CD4-positive, alpha-beta T cell (primary cell): ENCODE results near the gene TMEM176A. TPM values are rescaled to one million over a fixed set of nuclear protein-coding genes. Genes with fewer than 3 reads are reported as not detected.
"Not testable (repeated sequence)": the region's sequence is repeated elsewhere in the genome, so short reads cannot be mapped to it uniquely, and the experiment has no call there.

Source experiments
- ATAC-seq: fragments of 200-7000 bp; cut with Tn5 transposase; one replicate; pipeline ENCODE4 v1.10.0; 2022; ENCODE audit warnings: mild to moderate bottlenecking; ENCODE audit not compliant: poor library complexity
- CTCF ChIA-PET: fragments of 350-600 bp; sonication (Branson Sonifier 250); formaldehyde crosslinking; loops from one replicate; lab custom pipeline; 2021; ENCODE audit warnings: antibody characterized with exemption, inconsistent platforms; lab: Charles Lee
- POLR2A ChIA-PET: fragments of 350-600 bp; sonication (Branson Sonifier 250); formaldehyde crosslinking; loops from one replicate; lab custom pipeline; 2021; ENCODE audit warnings: antibody characterized with exemption, inconsistent platforms; lab: Charles Lee
- DNase-seq, 14 experiments: peaks; one replicate each; pipeline ENCODE4 v3.0.0-alpha.2; 2013 to 2020; ENCODE audit warnings: mixed read lengths in 2 of 14
- H3K27ac ChIP-seq, 2 donors: one replicate each; pipeline versions ENCODE4 v1.5.1 to v1.7.0; 2013; ENCODE audit warnings: low read length in 2 of 2, low read depth in 1 of 2, mild to moderate bottlenecking in 1 of 2
- H3K27me3 ChIP-seq, 2 experiments: 1 replicate in 1 of 2; 2 replicates in 1 of 2; pipeline versions ENCODE4 v1.6.1 to v1.7.0; 2013; ENCODE audit warnings: low read length in 2 of 2, control low read depth in 1 of 2, mild to moderate bottlenecking in 1 of 2, moderate library complexity in 1 of 2; ENCODE audit not compliant: insufficient read depth in 2 of 2, control insufficient read depth in 1 of 2
- H3K36me3 ChIP-seq: one replicate; pipeline ENCODE4 v1.6.1; 2013; ENCODE audit warnings: low read length, control low read depth; ENCODE audit not compliant: insufficient read depth
- H3K4me1 ChIP-seq: one replicate; pipeline ENCODE4 v1.6.1; 2013; ENCODE audit warnings: low read length, control low read depth; ENCODE audit not compliant: insufficient read depth
- H3K4me3 ChIP-seq: one replicate; pipeline ENCODE4 v1.5.1; 2013; ENCODE audit warnings: mild to moderate bottlenecking, low read length, moderate library complexity
- H3K9me3 ChIP-seq, 2 experiments: 1 replicate in 1 of 2; 2 replicates in 1 of 2; pipeline versions ENCODE4 v1.6.1 to v1.7.0; 2013; ENCODE audit warnings: low read length in 2 of 2, mild to moderate bottlenecking in 2 of 2, control low read depth in 1 of 2, moderate library complexity in 1 of 2; ENCODE audit not compliant: control insufficient read depth in 1 of 2, insufficient read depth in 1 of 2
- H3K27ac Mint-ChIP-seq: one replicate; pipeline ENCODE4 v1.8.0; 2020; ENCODE audit warnings: mixed read lengths
- H3K27me3 Mint-ChIP-seq: one replicate; pipeline ENCODE4 v1.8.0; 2021; ENCODE audit warnings: mixed read lengths
- H3K36me3 Mint-ChIP-seq: one replicate; pipeline ENCODE4 v1.8.0; 2021; ENCODE audit warnings: low read depth, mixed read lengths
- H3K4me1 Mint-ChIP-seq: one replicate; pipeline ENCODE4 v1.8.0; 2021; ENCODE audit warnings: low read depth, mixed read lengths
- H3K4me3 Mint-ChIP-seq: one replicate; pipeline ENCODE4 v1.8.0; 2020; ENCODE audit warnings: mild to moderate bottlenecking, mixed read lengths
- H3K9me3 Mint-ChIP-seq: one replicate; pipeline ENCODE4 v1.8.0; 2020; ENCODE audit warnings: mixed read lengths
- CTCF ChIP-seq: fragments of 200-600 bp; IDR thresholded peaks from one replicate; pipeline ENCODE4 v1.8.0; 2022; ENCODE audit warnings: antibody characterized with exemption, mild to moderate bottlenecking
- intact Hi-C, 2 experiments: fragments of 100-400 bp; cut with DNase I in 1 of 2; cut with micrococcal nuclease in 1 of 2; formaldehyde crosslinking; loops; one replicate each; pipeline versions ENCODE4 v1.15.1 to v1.9.0; 2023 to 2025; cut with DNase I, micrococcal nuclease
- total RNA-seq, 174 experiments: library from RNA in 2 of 174; stranded (reverse) in 2 of 174; gene quantifications; one replicate each; pipeline ENCODE4 v1.2.3 and lab custom pipeline; 2021 to 2026

TMEM176A gene
- total RNA-seq, 2 experiments from 2014 or later: not detected

GRCh38 chr7:150806454-150806853 is 5.9 kb downstream of the TMEM176A start:
- H3K4me3 Mint-ChIP-seq: no peak overlapping the region
- H3K9me3 Mint-ChIP-seq: peaks cover 9% of the 10 kb centered on the region
- H3K27me3 Mint-ChIP-seq: peaks cover 85% of the 10 kb centered on the region
- TF ChIP-seq CTCF: no peak
- ChIA-PET POLR2A (no interaction called here), CTCF (no interaction called here)
- DNase-seq (no peak), ATAC-seq (no peak)
- no peak overlapping the region for H3K27ac ChIP-seq
- peaks cover 28 to 34% of the 10 kb centered on the region in 2 experiments for H3K27me3 ChIP-seq
- no peaks in the 10 kb centered on the region for H3K36me3 Mint-ChIP-seq
- H3K4me1 ChIP-seq: peaks cover 4% of the 10 kb centered on the region
- intact Hi-C loops: no loop called here
- no peak overlapping the region for H3K27ac Mint-ChIP-seq
- H3K4me1 Mint-ChIP-seq: peaks cover 9% of the 10 kb centered on the region
- peaks cover 13 to 27% of the 10 kb centered on the region in 2 experiments for H3K9me3 ChIP-seq
- no peaks in the 10 kb centered on the region for H3K36me3 ChIP-seq
- no peak overlapping the region for H3K4me3 ChIP-seq

DNA sequence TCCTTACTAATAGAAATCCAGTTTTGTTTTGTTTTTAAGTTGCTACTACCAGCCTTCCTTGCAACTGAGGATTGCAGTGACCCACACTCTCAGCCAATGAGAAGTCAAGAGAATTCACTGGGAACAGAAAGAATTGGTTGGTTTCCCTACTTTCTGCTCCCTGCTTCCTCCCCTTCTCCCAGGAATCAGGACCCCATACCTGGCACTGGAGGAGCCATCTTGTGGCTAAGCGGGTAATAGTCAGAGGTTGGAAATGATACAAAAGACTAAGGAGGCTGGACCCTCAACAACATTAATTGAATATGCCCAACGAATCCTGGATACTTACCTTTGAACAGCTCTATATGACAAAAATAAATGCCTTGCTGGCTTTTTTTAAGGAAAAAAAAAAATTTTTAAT is 6.3 kb downstream of the TMEM176A start:
- no peaks in the 10 kb centered on the region for H3K4me1 ChIP-seq
- TF ChIP-seq CTCF: no peak
- H3K4me3 ChIP-seq: no peak overlapping the region
- peaks cover 85% of the 10 kb centered on the region for H3K27me3 Mint-ChIP-seq
- CTCF ChIA-PET: no interaction called here
- peaks cover 7% of the 10 kb centered on the region for H3K4me1 Mint-ChIP-seq
- peaks cover 13 to 23% of the 10 kb centered on the region in 2 experiments for H3K9me3 ChIP-seq
- H3K27ac ChIP-seq: no peak overlapping the region
- no peak for DNase-seq
- peaks cover 9% of the 10 kb centered on the region for H3K9me3 Mint-ChIP-seq
- H3K36me3 Mint-ChIP-seq: no peaks in the 10 kb centered on the region
- H3K27ac Mint-ChIP-seq: no peak overlapping the region
- H3K36me3 ChIP-seq: no peaks in the 10 kb centered on the region
- ATAC-seq: no peak
- peaks cover 24 to 30% of the 10 kb centered on the region in 2 experiments for H3K27me3 ChIP-seq
- intact Hi-C loops: no loop called here
- no peak overlapping the region for H3K4me3 Mint-ChIP-seq
- POLR2A ChIA-PET: no interaction called here

DNA sequence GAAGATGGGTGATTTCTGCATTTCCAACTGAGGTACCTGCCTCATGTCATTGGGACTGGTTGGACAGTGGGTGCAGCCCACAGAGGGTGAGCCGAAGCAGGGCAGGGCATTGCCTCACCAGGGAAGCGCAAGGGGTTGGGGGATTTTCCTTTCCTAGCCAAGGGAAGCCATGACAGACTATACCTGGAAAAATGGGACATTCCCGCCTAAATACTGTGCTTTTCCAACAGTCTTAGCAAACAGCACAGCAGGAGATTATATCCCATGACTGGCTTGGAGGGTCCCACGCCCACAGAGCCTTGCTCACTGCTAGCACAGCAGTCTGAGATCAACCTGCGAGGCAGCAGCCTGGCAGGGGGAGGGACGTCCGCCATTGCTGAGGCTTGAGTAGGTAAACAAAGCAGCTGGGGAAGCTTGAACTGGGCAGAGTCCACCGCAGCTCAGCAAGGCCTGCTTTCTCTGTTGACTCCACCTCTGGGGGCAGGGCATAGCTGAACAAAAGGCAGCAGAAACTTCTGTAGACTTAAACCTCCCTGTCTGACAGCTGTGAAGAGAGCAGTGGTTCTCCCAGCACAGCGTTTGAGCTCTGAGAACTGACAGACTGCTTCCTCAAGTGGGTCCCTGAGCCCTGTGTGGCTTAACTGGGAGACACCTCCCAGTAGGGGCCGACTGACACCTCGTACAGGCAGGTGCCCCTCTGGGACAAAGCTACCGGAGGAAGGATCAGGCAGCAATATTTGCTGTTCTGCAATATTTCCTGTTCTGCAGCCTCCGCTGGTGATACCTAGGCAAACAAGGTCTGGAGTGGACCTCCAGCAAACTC is 7.3 kb downstream of the TMEM176A start:
- H3K9me3 ChIP-seq: peaks cover 13 to 17% of the 10 kb centered on the region in 2 experiments
- H3K4me1 Mint-ChIP-seq, H3K36me3 ChIP-seq, DNase-seq, H3K27ac Mint-ChIP-seq, H3K4me3 Mint-ChIP-seq, H3K4me1 ChIP-seq, H3K4me3 ChIP-seq, intact Hi-C loops, H3K36me3 Mint-ChIP-seq, ATAC-seq, POLR2A ChIA-PET, H3K27ac ChIP-seq: not testable (repeated sequence)
- peaks cover 15 to 21% of the 10 kb centered on the region in 2 experiments for H3K27me3 ChIP-seq
- CTCF ChIA-PET: interaction anchor here (1.5 kb wide), 1 partner anchor 29 kb away, joined by 4 read pairs; no protein-coding TSS in a partner anchor
- Mint-ChIP-seq H3K27me3 (peaks cover 83% of the 10 kb centered on the region), H3K9me3 (peaks cover 11% of the 10 kb centered on the region)
